Liver (tissue), 3 donors: ENCODE measurements around the gene CDH4.

Experiments used
- ATF3 ChIP-seq: IDR thresholded peaks from 2 replicates; pipeline ENCODE4 v1.6.1; 2016; ENCODE audit warnings: antibody characterized with exemption
- CTCF ChIP-seq: fragments of 150-350 bp; IDR thresholded peaks from 2 replicates; pipeline ENCODE4 v1.5.1; 2017; ENCODE audit warnings: improper control_type of control experiment, low read depth, low read length; ENCODE audit not compliant: missing input control
- GABPA ChIP-seq, 2 donors: IDR thresholded peaks in 1 of 2; conservative IDR thresholded peaks in 1 of 2; 2 replicates each; pipeline ENCODE4 v1.6.1; 2016; ENCODE audit warnings: antibody characterized with exemption in 2 of 2, mild to moderate bottlenecking in 1 of 2, moderate library complexity in 1 of 2
- HNF4A ChIP-seq, 2 donors: conservative IDR thresholded peaks; 2 replicates each; pipeline ENCODE4 v1.6.1; 2016; ENCODE audit warnings: antibody characterized with exemption in 2 of 2, mild to moderate bottlenecking in 2 of 2
- HNF4G ChIP-seq: IDR thresholded peaks from 2 replicates; pipeline ENCODE4 v1.6.1; 2016; ENCODE audit warnings: antibody characterized with exemption
- JUND ChIP-seq, 2 donors: IDR thresholded peaks; 2 replicates each; pipeline ENCODE4 v1.6.1; 2016; ENCODE audit warnings: antibody characterized with exemption in 2 of 2
- MAX ChIP-seq: IDR thresholded peaks from 2 replicates; pipeline ENCODE4 v1.6.1; 2016; ENCODE audit warnings: antibody characterized with exemption
- NR2F2 ChIP-seq: IDR thresholded peaks from 2 replicates; pipeline ENCODE4 v1.6.1; 2016; ENCODE audit warnings: antibody characterized with exemption
- RAD21 ChIP-seq, 2 donors: IDR thresholded peaks; 2 replicates each; pipeline ENCODE4 v1.6.1; 2016; ENCODE audit warnings: antibody characterized with exemption in 2 of 2, mild to moderate bottlenecking in 2 of 2
- SP1 ChIP-seq: IDR thresholded peaks from 2 replicates; pipeline ENCODE4 v1.6.1; 2018; ENCODE audit warnings: antibody characterized with exemption, mild to moderate bottlenecking
- TAF1 ChIP-seq: conservative IDR thresholded peaks from 2 replicates; pipeline ENCODE4 v1.6.1; 2016; ENCODE audit warnings: antibody characterized with exemption, mild to moderate bottlenecking
- YY1 ChIP-seq: IDR thresholded peaks from 2 replicates; pipeline ENCODE4 v1.6.1; 2016; ENCODE audit warnings: antibody characterized with exemption, mild to moderate bottlenecking
- ZBTB33 ChIP-seq: IDR thresholded peaks from 2 replicates; pipeline ENCODE4 v1.6.1; 2016; ENCODE audit warnings: antibody characterized with exemption
- donor health status: healthy.
- donor health status: healthy.

- TF ChIP-seq YY1 = no peak
- no peak for TF ChIP-seq CTCF
- TF ChIP-seq ZBTB33 = no peak
- TF ChIP-seq TAF1 = no peak
- no peak for TF ChIP-seq MAX
- TF ChIP-seq NR2F2 = no peak
- TF ChIP-seq ATF3 = no peak
- no peak for TF ChIP-seq HNF4G
- no peak for TF ChIP-seq JUND (IDR thresholded peaks at IDR 0.05)
- TF ChIP-seq GABPA (IDR thresholded peaks at IDR 0.05 in 1 of 2, conservative IDR thresholded peaks at IDR 0.05 in 1 of 2) = no peak
- no peak for TF ChIP-seq RAD21 (IDR thresholded peaks at IDR 0.05)
- no peak for TF ChIP-seq SP1
- no peak for TF ChIP-seq HNF4A (conservative IDR thresholded peaks at IDR 0.05)
These were observed 494.1 kb downstream of the CDH4 start for GRCh38 chr20:61746147-61746646.
